Esophagus muscularis mucosa (tissue), 3 donors: ENCODE results near the gene UBAP1.

Experiments
- CTCF ChIP-seq, 3 experiments: fragments of 200-600 bp in 2 of 3; fragments of 450-650 bp in 1 of 3; sonication (generic) in 2 of 3; IDR thresholded peaks; one replicate each; pipeline ENCODE4 v1.5.1; 2017 to 2019; ENCODE audit warnings: antibody characterized with exemption in 3 of 3, mild to moderate bottlenecking in 2 of 3, moderate library complexity in 1 of 3
- POLR2AphosphoS5 ChIP-seq, 2 donors: sonication (generic); formaldehyde crosslinking; IDR thresholded peaks; one replicate each; pipeline ENCODE4 v1.6.1; 2017; ENCODE audit warnings: antibody characterized with exemption in 2 of 2

- TF ChIP-seq CTCF (IDR thresholded peaks at IDR 0.05) (no peak), POLR2AphosphoS5 (IDR thresholded peaks at IDR 0.05) (no peak)
Measured at GRCh38 chr9:34145165-34145564, 33.7 kb upstream of the UBAP1 start.
